ENCODE measurements around the gene C1orf56.

DNA sequence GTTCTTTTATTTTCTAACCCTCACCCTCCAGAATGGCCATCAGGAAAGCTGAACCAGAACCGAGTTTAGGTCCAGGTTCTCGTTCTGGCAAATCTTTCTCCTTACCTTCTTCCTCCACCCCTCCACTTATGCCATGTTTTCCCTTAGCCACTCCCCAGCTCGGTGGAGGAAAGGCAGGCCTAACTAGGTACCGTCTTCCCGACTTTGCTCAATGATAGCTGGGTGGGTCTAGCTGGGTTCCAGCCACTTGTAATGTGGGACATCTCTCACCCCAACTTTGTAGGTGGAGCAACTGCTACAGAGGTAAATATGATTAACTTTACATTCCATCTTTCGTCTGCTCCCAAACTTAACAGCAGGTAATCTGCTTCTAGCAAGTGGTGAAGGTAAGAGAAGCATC is 10.5 kb upstream of the C1orf56 start:
- TF ChIP-seq POLR2A (IDR thresholded peaks at IDR 0.05; ENCODE audit: low read depth, low read length) (no peak), POLR2AphosphoS5 (IDR thresholded peaks at IDR 0.05; ENCODE audit: low read depth, low read length) (no peak), PAX5 (IDR thresholded peaks at IDR 0.05; ENCODE audit: insufficient read depth, low read length, severe bottlenecking) (no peak), TAF1 (IDR thresholded peaks at IDR 0.05; ENCODE audit: low read depth, low read length) (no peak), SPI1 (IDR thresholded peaks at IDR 0.05; ENCODE audit: low read depth, low read length) (no peak)
